BE2C (cell line): ENCODE measurements around the gene ZNF469.

Source experiments
- DNase-seq: peaks from one replicate; pipeline ENCODE4 v3.0.0-alpha.2; 2020
- H3K27me3 ChIP-seq: fragments of 250-450 bp; sonication (Bioruptor Pico); 2 replicates; pipeline ENCODE4 v1.5.1; 2020; ENCODE audit warnings: mild to moderate bottlenecking
- H3K36me3 ChIP-seq: fragments of 250-450 bp; sonication (Bioruptor Pico); 2 replicates; pipeline ENCODE4 v1.5.1; 2020; ENCODE audit warnings: mild to moderate bottlenecking
- H3K4me1 ChIP-seq: fragments of 250-450 bp; sonication (Bioruptor Pico); 2 replicates; pipeline ENCODE4 v1.5.1; 2020
- H3K4me3 ChIP-seq: 2 replicates; pipeline ENCODE4 v1.5.1; 2011; ENCODE audit warnings: low read depth, low read length
- H3K9me3 ChIP-seq: fragments of 250-450 bp; sonication (Bioruptor Pico); 2 replicates; pipeline ENCODE4 v1.5.1; 2020
- TF ChIP-seq, protein P1 (sequence below): IDR thresholded peaks from 2 replicates; pipeline ENCODE4 v1.5.1; 2012; ENCODE audit warnings: mild to moderate bottlenecking, low read depth, low read length

The ZNF469 gene

DNA sequence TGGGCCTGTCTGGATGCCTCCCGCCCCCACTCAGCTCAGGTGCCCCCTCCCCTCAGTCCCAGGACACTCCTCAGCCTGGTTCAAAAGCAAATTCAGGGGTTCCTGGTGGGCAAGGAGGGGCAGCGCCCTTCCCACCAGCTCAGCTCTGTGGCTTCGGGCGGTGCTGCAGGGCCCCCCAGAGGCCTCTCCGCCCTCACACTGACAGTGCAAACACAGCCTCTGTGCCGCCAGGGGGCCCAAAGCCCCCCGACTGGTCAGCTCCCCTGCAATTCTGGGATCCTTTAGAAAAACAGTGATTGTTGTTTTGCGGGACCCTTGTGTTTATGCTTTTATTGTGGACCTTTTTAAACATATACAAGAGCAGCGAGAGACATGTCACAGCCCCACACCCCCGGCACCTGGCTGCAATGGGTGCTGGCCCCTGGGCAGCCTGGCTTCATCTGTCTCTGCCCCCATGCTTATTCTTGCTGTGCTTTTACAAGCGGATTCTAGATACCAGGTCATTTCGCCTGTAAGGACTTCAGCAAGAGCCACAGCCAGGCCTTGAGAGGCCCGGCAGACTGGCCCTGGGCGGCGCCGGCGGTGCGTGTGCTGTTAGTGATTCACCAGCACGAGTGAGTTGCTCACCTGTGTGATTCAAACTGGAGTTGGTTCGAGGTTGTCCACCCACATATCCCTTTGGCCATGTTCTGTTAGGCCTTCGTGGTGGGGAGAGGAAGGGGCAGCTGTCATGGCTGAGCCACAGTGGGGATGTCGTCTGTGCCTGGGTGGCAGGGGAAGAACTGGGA is 21.2 kb downstream of the ZNF469 start:
- Histone ChIP-seq H3K36me3 (no peaks in the 10 kb centered on the region), H3K9me3 (no peaks in the 10 kb centered on the region), H3K4me3 (no peak overlapping the region), H3K27me3 (no peaks in the 10 kb centered on the region), H3K4me1 (no peaks in the 10 kb centered on the region; the same call in 1 of the 2 replicates)
- no peak for DNase-seq
- TF ChIP-seq, protein P1, sequence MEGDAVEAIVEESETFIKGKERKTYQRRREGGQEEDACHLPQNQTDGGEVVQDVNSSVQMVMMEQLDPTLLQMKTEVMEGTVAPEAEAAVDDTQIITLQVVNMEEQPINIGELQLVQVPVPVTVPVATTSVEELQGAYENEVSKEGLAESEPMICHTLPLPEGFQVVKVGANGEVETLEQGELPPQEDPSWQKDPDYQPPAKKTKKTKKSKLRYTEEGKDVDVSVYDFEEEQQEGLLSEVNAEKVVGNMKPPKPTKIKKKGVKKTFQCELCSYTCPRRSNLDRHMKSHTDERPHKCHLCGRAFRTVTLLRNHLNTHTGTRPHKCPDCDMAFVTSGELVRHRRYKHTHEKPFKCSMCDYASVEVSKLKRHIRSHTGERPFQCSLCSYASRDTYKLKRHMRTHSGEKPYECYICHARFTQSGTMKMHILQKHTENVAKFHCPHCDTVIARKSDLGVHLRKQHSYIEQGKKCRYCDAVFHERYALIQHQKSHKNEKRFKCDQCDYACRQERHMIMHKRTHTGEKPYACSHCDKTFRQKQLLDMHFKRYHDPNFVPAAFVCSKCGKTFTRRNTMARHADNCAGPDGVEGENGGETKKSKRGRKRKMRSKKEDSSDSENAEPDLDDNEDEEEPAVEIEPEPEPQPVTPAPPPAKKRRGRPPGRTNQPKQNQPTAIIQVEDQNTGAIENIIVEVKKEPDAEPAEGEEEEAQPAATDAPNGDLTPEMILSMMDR = no peak

DNA sequence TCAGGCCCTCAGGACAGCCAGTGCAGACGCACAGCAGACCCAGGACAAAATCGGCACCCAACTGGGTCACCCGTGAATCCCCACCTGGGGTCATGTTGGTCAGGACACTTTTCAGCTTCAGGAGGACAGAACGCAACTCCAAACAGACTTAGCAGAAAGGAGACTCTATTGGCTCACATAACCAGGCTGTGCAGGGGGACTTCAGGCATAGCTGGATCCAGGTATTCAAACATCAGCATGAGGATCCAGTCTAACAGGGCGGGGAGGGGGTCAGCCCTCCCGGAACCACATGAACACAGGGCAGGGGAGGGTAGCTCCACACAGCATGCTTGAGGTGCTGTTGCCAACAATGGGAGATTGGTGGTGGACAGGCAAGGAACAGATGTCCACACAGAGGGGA is 22.0 kb downstream of the ZNF469 start:
- Histone ChIP-seq H3K27me3 (no peaks in the 10 kb centered on the region), H3K4me1 (no peaks in the 10 kb centered on the region; the same call in 1 of the 2 replicates), H3K4me3 (no peak overlapping the region), H3K36me3 (no peaks in the 10 kb centered on the region), H3K9me3 (no peaks in the 10 kb centered on the region)
- TF ChIP-seq, protein P1 = no peak
- DNase-seq = no peak

DNA sequence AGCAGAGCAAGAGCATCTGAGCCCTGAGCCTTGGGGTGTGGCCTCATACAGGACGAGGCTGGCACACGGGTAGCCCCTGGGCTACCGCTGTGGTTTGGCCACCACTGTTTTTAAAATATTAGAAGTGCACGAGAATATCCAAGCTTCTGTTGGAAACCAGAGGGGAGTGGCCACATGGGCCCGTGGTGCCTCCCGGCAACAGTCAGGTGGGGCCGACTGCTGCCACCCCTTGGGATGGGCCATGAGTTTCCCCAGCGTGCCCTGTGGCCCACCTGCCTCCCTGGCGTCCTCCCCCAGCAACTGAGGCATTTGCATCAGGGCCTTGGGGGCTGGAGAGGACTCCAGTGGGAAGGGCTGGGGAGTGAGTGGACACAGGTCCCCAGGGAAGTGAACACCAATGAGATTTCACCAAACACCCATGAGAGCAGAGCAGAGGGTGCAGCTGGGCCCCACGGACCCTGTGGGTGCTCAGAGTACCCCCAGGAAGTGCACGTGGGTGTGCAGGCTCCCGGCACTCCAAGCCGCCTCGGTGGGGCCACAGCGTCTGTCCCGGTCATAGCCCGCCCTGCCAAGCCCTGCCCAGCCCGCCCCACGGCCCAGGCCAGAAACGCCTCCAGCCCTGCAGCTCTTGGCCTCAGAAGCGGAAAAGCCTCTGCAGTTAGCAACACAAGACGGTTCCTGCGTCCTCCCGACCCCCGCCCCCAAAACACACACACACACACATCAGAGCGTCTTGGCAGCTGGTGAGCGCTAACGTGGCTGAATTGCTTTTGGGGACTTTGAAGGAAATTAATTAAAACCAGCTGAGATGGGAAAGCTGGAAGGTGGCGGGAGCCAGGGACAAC is 22.7 kb downstream of the ZNF469 start:
- TF ChIP-seq, protein P1 = no peak
- Histone ChIP-seq H3K27me3 (no peaks in the 10 kb centered on the region), H3K4me3 (peak overlapping the region; percentile 14; the same call in 1 of the 2 replicates), H3K9me3 (no peaks in the 10 kb centered on the region), H3K36me3 (no peaks in the 10 kb centered on the region), H3K4me1 (no peaks in the 10 kb centered on the region; the same call in 1 of the 2 replicates)
- DNase-seq = peak; percentile 46

DNA sequence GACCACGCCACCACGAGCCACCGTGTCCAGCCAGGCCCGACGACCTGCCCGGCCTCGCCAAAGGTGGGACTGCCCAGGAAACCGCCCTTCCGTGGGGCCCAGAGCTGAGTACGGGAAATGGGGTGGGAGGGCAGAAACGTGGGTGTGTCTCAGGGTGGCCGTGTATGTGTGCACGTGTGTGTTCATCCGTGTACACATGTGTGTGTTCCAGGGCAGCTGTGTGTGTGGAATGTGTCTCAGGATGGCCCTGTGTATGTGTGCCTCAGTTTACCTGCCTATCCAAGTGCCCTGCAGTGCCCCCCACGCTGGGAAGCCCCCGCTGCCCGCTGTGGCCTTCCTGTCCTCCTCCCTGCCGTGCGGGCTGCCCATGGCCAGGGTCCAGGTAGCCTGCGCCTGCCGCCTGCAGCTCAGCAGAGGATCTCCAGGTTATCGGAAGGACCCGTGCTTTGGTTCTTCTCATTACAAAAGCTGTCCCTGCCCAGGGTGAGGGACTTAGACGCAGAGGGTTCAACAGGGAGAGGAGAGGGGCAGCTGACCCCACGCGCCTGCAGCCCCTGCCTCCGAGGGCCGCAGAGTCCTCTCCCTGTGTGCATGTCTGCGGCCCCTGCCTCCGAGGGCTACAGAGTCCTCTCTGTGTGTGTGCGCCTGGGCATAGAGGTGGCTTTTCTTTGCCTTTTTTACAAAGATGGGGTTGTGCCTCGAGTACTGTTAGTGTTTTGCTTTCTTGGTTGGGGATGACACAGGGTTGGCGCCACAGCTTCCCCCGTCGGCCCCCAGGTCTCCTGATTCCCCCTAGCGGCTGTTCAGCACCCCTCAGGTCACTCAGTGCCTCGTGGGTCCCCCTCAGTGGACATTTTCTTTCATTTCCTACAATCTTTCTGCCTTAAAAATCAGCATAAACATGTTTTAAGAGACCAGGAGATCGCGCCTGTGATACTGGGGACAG is 23.6 kb downstream of the ZNF469 start:
- TF ChIP-seq, protein P1 = peak; percentile 31; the same call in 1 of the 2 replicates
- no peaks in the 10 kb centered on the region; the same call in 1 of the 2 replicates for H3K4me1 ChIP-seq
- no peaks in the 10 kb centered on the region for H3K27me3 ChIP-seq
- H3K9me3 ChIP-seq = no peaks in the 10 kb centered on the region
- no peaks in the 10 kb centered on the region for H3K36me3 ChIP-seq
- no peak for DNase-seq
- no peak overlapping the region; the same call in 1 of the 2 replicates for H3K4me3 ChIP-seq

DNA sequence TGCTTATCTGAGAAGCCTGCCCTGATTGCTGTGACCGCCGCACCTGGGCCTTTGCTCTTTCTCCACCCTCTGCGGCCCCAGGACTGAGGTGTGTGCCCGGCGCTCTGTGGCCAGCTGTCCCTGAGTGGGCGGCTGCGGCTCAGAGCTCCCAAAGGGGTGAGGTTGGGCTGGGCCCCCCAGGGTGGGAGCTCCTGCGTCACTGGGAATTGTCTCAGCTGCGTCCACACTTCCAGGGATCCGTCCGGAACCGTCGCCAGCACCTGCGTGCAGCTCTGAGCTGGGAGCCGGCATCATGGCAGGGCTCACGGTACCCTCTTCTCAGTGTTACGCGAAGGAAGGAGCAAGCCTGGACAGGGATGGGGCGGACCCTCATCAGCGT is 24.3 kb downstream of the ZNF469 start:
- Histone ChIP-seq H3K4me1 (no peaks in the 10 kb centered on the region; the same call in 1 of the 2 replicates), H3K4me3 (no peak overlapping the region), H3K27me3 (no peaks in the 10 kb centered on the region), H3K9me3 (no peaks in the 10 kb centered on the region), H3K36me3 (no peaks in the 10 kb centered on the region)
- TF ChIP-seq, protein P1 = no peak
- DNase-seq = no peak
